ENCODE data around the gene MROH7. TPM values are rescaled to one million over a fixed set of nuclear protein-coding genes. Genes with fewer than 3 reads are reported as not detected.

Gene MROH7
- total and polyA plus RNA-seq, 9 of the 15 experiments (the other 6 are each of a cell fraction or from before 2014, with no cell fraction given) = not detected

DNA sequence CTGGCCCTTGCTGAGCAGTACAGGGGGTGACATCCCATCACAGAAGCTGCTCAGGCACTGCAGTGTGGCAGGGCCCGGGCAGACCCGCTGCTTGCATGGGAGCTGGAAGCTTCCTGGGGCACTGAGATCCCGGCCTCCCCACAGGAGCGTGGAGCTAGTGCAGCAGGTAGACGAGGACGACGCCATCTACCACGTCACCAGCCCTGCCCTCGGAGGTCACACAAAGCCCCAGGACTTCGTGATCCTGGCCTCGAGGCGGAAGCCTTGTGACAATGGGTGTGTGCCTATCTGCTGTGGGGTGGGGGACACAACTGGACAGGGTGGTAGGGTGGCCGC lies 34.6 kb upstream of the MROH7 start:
- ChIA-PET POLR2A (interaction anchor here (0.8 kb wide), 1 partner anchor 33 kb away, joined by 3 read pairs; no protein-coding TSS in a partner anchor), CTCF (ENCODE audit: low intra/inter-chr PET ratio) (no interaction called here)
- Histone ChIP-seq H3K27ac (ENCODE audit: extremely low read depth, low read depth, low read length) (no peak overlapping the region), H3K9ac (ENCODE audit: insufficient read depth in 1 of 2, low read depth in 2 of 2, low read length in 2 of 2) (no peak overlapping the region; a peak in 1 of 4 replicates), H3K36me3 (ENCODE audit: control insufficient read depth, insufficient read depth, low read length) (no peaks in the 10 kb centered on the region), H3K9me3 (replicated peaks; ENCODE audit: control insufficient read depth, insufficient read depth, low read depth, low read length) (no peaks in the 10 kb centered on the region), H3K4me2 (ENCODE audit: insufficient read depth, low read length) (no peak overlapping the region), H4K20me1 (replicated peaks; ENCODE audit: control insufficient read depth, insufficient read depth, low read length) (peaks cover 7% of the 10 kb centered on the region; the same call in 1 of the 2 replicates), H3K9me1 (ENCODE audit: control insufficient read depth, insufficient read depth, low read length) (no peaks in the 10 kb centered on the region), H3K4me3 (no peak overlapping the region), H3K4me1 (replicated peaks in 1 of 2; ENCODE audit: control insufficient read depth in 2 of 2, insufficient read depth in 2 of 2, low read length in 2 of 2) (peaks cover 0 to 16% of the 10 kb centered on the region in 2 experiments; a peak in 2 of 5 replicates), H2AFZ (ENCODE audit: low read depth, low read length) (no peak overlapping the region), H3K79me2 (ENCODE audit: control insufficient read depth, insufficient read depth, low read length) (no peaks in the 10 kb centered on the region), H3K27me3 (ENCODE audit: control insufficient read depth in 2 of 2, insufficient read depth in 2 of 2, low read length in 2 of 2) (peaks cover 54 to 96% of the 10 kb centered on the region in 2 experiments)
- no peak for TF ChIP-seq CCNT2 (IDR thresholded peaks at IDR 0.05; ENCODE audit: borderline replicate concordance, extremely low read depth, insufficient read length, low read depth, low read length)
- TF ChIP-seq ATF1 (CRISPR knock-in tag; IDR thresholded peaks at IDR 0.05) = no peak
- 0 out of 2 replicates have a peak, but pooled peaks have one; percentile 14 for TF ChIP-seq ATF1 (tag; IDR thresholded peaks at IDR 0.05)
- FAIRE-seq (no peak), DNase-seq (ENCODE audit: extremely low read depth in 1 of 4, low spot score in 3 of 4) (no peak), ATAC-seq (no peak)
- intact Hi-C loops (cut with micrococcal nuclease) = no loop called here
- WGBS (ENCODE audit: insufficient coverage, low coverage, missing lambda C conversion rate) = 4% methylated on average over 13 of the region's 13 CpGs
- in situ Hi-C loops (cut with MboI) = no loop called here
- BruUV-seq (replicated peaks) = no TSS peak

DNA sequence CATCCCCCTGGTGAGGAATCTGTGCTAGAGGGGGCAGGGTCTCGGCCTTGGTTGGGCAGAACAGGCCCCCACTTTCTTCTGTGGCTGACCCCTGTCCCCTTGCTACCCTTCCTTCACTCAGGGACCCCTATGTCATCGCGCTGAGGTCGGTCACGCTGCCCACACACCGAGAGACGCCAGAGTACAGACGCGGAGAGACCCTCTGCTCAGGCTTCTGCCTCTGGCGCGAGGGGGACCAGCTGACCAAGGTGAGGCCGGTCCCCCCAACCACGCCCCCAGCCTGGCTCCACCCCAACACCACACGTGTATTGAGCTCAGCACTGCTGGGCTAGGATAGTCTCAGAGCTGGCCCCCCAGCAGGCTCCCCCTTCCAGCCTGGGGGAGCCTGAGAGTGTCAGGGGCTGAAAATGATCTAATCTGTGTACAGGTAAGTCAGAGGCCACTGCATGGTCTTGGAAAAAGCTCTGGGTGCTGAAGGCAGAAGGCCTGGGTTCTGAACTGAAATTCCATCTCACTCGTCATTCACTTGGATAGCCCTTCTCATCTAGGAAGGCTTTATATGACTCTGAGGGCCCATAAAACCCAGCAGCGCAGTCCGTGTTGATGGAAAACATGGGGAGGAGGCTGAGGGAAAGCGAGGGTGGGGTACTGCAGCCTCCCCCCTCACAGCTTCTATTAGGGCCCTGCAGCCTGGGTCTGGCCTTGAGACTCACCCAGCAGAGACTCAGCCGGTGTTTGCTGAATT lies 33.6 kb upstream of the MROH7 start:
- CTCF ChIA-PET (ENCODE audit: low intra/inter-chr PET ratio) = no interaction called here
- no TSS peak for BruUV-seq (replicated peaks)
- WGBS (ENCODE audit: insufficient coverage, low coverage, missing lambda C conversion rate) = 4% methylated on average over 19 of the region's 19 CpGs

More for the DNA sequence above, 33.6 kb upstream of the MROH7 start:
- Histone ChIP-seq H3K36me3 (ENCODE audit: control insufficient read depth, insufficient read depth, low read length) (no peaks in the 10 kb centered on the region), H3K4me3 (no peak overlapping the region), H3K79me2 (ENCODE audit: control insufficient read depth, insufficient read depth, low read length) (no peaks in the 10 kb centered on the region), H3K9me3 (replicated peaks; ENCODE audit: control insufficient read depth, insufficient read depth, low read depth, low read length) (no peaks in the 10 kb centered on the region), H3K9me1 (ENCODE audit: control insufficient read depth, insufficient read depth, low read length) (no peaks in the 10 kb centered on the region), H3K4me2 (ENCODE audit: insufficient read depth, low read length) (no peak overlapping the region), H2AFZ (ENCODE audit: low read depth, low read length) (no peak overlapping the region), H3K27ac (ENCODE audit: extremely low read depth, low read depth, low read length) (no peak overlapping the region), H3K9ac (ENCODE audit: insufficient read depth in 1 of 2, low read depth in 2 of 2, low read length in 2 of 2) (0 out of 4 replicates have a peak overlapping the region, but pooled peaks of 1 of the 2 experiments have one; percentile 17), H3K27me3 (ENCODE audit: control insufficient read depth in 2 of 2, insufficient read depth in 2 of 2, low read length in 2 of 2) (peaks cover 46 to 96% of the 10 kb centered on the region in 2 experiments), H3K4me1 (replicated peaks in 1 of 2; ENCODE audit: control insufficient read depth in 2 of 2, insufficient read depth in 2 of 2, low read length in 2 of 2) (peaks cover 0 to 16% of the 10 kb centered on the region in 2 experiments; a peak in 2 of 5 replicates), H4K20me1 (replicated peaks; ENCODE audit: control insufficient read depth, insufficient read depth, low read length) (peaks cover 7% of the 10 kb centered on the region; the same call in 1 of the 2 replicates)
- TF ChIP-seq PRDM10 (IDR thresholded peaks at IDR 0.05; ENCODE audit: partially characterized antibody) (no peak), STAG1 (CRISPR knock-in tag; IDR thresholded peaks at IDR 0.05; ENCODE audit: borderline replicate concordance) (no peak)
- POLR2A ChIA-PET = no interaction called here
- in situ Hi-C loops (cut with MboI) (no loop called here), intact Hi-C loops (cut with micrococcal nuclease) (no loop called here)
- DNase-seq (ENCODE audit: extremely low read depth in 1 of 4, low spot score in 3 of 4) = no peak
- no peak for FAIRE-seq
- peak; percentile 10; the same call in 1 of the 3 replicates for ATAC-seq
